ENCODE data around the gene HOXD11. TPM values are rescaled to one million over a fixed set of nuclear protein-coding genes. Genes with fewer than 3 reads are reported as not detected.

Gene HOXD11
- total RNA-seq, 4 donors from 2014 or later = not detected

DNA sequence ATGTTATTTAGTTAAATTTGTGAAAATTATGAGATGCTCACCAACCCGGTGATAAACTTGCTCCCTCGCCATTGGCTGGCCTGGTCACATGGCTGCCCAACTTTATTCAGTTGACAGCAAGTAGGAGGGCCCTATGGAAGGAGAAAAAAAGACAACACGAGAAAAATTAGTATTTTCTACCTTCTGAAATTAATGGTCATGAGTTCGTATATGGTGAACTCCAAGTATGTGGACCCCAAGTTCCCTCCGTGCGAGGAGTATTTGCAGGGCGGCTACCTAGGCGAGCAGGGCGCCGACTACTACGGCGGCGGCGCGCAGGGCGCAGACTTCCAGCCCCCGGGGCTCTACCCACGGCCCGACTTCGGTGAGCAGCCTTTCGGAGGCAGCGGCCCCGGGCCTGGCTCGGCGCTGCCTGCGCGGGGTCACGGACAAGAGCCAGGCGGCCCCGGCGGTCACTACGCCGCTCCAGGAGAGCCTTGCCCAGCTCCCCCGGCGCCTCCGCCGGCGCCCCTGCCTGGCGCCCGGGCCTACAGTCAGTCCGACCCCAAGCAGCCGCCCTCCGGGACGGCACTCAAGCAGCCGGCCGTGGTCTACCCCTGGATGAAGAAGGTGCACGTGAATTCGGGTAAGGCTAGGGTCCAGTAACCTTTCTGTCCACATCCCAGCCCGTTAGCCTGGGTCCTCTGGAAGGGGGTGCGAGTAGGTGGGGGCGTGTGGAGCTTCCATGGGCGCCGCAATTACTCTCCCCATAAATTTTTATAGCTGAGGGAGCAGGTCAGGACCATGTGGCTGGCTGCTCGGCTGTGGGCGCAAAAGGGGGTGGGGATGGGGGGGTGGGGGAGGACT lies 44.6 kb downstream of the HOXD11 start, which contains the start of gene HOXD4:
TSS of gene HOXD4 (plus strand) at position 109 of the 846 bp plus-strand sequence. CDS start at position 193, 84 bp downstream.
- peaks cover 10 to 100% (median 53%) of the 10 kb centered on the region in 4 donors for H3K27me3 ChIP-seq
- intact Hi-C loops (cut with DNase I) = no loop called here
- DNase-seq = no peak
- H3K4me1 ChIP-seq = peaks cover 4 to 37% (median 16%) of the 10 kb centered on the region in 3 donors
- WGBS, 2 donors = 4 to 7% methylated on average over 4 to 6 of the region's 55 CpGs
- no peak for TF ChIP-seq POLR2A (IDR thresholded peaks at IDR 0.05)
- TF ChIP-seq, protein P1, sequence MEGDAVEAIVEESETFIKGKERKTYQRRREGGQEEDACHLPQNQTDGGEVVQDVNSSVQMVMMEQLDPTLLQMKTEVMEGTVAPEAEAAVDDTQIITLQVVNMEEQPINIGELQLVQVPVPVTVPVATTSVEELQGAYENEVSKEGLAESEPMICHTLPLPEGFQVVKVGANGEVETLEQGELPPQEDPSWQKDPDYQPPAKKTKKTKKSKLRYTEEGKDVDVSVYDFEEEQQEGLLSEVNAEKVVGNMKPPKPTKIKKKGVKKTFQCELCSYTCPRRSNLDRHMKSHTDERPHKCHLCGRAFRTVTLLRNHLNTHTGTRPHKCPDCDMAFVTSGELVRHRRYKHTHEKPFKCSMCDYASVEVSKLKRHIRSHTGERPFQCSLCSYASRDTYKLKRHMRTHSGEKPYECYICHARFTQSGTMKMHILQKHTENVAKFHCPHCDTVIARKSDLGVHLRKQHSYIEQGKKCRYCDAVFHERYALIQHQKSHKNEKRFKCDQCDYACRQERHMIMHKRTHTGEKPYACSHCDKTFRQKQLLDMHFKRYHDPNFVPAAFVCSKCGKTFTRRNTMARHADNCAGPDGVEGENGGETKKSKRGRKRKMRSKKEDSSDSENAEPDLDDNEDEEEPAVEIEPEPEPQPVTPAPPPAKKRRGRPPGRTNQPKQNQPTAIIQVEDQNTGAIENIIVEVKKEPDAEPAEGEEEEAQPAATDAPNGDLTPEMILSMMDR (IDR thresholded peaks at IDR 0.05) = no peak
- H3K36me3 ChIP-seq = no peaks in the 10 kb centered on the region
- no peak within 1 kb of the TSS for H3K27ac ChIP-seq
- H3K4me3 ChIP-seq = peak within 1 kb of the TSS in 2 of 4 donors; percentile 16 to 30
- H3K9me3 ChIP-seq = peaks cover 0 to 8% (median 0%) of the 10 kb centered on the region in 3 donors

DNA sequence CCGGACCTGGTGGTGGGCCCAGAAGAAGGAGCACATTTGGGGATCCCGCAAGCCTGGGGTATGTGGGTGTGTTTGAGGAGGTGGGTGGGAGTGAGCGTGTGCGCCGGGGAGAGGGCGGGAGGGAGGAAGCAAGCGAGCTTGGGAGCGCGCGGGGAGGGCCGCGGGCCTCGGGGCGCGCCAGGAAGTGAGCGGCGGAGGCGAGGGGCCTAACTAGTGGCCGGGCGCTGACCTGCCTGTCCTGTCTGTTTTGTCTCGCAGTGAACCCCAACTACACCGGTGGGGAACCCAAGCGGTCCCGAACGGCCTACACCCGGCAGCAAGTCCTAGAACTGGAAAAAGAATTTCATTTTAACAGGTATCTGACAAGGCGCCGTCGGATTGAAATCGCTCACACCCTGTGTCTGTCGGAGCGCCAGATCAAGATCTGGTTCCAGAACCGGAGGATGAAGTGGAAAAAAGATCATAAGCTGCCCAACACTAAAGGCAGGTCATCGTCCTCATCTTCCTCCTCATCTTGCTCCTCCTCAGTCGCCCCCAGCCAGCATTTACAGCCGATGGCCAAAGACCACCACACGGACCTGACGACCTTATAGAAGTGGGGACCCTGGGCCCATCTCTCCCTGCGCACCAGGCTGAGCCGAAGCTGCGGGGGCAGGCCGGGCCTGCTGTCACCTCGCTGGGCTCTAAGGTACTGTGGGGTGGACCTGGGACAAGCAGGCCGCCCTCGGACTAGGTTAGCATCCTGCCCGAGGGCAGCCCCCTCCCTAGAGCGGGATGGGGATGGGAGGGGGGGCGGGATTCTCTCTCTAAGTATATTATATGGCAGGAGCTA lies 45.5 kb downstream of the HOXD11 start:
- Histone ChIP-seq H3K36me3 (no peaks in the 10 kb centered on the region), H3K27me3 (peaks cover 10 to 100% (median 55%) of the 10 kb centered on the region in 4 donors), H3K9me3 (peaks cover 0 to 8% (median 0%) of the 10 kb centered on the region in 3 donors), H3K27ac (no peak overlapping the region), H3K4me1 (peaks cover 10 to 45% (median 15%) of the 10 kb centered on the region in 3 donors), H3K4me3 (peak overlapping the region in 2 of 4 donors; percentile 16 to 21)
- intact Hi-C loops (cut with DNase I) = no loop called here
- TF ChIP-seq, protein P1 (IDR thresholded peaks at IDR 0.05) = no peak
- no peak for TF ChIP-seq POLR2A (IDR thresholded peaks at IDR 0.05)
- 16 to 23% methylated on average over 31 to 35 of the region's 48 CpGs for WGBS, 2 donors
- no peak for DNase-seq

DNA sequence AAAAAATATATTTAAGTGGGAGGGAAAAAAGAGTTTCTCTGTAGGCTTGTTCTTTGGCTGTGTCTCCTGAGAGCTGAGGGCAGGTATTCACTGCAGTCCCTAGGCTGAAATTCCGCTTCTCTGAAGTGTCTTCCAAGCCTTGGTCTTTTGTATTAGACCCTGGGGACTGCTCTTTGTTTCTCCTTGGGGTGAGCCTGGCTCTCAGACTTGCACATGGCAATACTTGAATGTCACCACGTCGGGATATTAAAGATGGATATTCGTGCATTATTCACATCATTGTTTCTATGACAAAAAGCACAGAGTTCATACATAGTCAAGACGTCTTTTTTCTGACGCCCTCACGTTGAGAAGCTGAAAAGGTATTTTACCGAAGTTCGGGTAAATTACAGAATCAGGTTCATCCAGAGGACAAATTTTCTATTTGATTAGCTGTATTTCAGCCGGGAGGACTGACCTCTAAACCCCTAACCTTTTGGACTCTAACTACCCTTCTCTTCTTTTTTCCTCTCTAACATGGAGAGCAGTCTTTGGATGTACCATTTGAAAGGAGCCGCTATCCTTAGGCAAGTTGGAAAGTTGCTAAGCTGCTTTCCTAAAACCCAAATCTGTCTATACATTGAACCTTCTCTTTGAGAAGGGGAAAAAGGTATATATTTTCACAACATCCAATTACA lies 47.6 kb downstream of the HOXD11 start:
- intact Hi-C loops (cut with DNase I) = no loop called here
- H3K4me3 ChIP-seq = no peak overlapping the region
- DNase-seq = no peak
- TF ChIP-seq POLR2A (IDR thresholded peaks at IDR 0.05) = no peak
- TF ChIP-seq, protein P1 (IDR thresholded peaks at IDR 0.05) = no peak
- peaks cover 0 to 4% (median 0%) of the 10 kb centered on the region in 3 donors for H3K9me3 ChIP-seq
- H3K27ac ChIP-seq = no peak overlapping the region
- H3K27me3 ChIP-seq = peaks cover 17 to 100% (median 68%) of the 10 kb centered on the region in 4 donors
- H3K4me1 ChIP-seq = peaks cover 15 to 50% (median 17%) of the 10 kb centered on the region in 3 donors
- H3K36me3 ChIP-seq = no peaks in the 10 kb centered on the region
- 31 to 36% methylated on average over 10 to 11 of the region's 11 CpGs for WGBS, 2 donors

DNA sequence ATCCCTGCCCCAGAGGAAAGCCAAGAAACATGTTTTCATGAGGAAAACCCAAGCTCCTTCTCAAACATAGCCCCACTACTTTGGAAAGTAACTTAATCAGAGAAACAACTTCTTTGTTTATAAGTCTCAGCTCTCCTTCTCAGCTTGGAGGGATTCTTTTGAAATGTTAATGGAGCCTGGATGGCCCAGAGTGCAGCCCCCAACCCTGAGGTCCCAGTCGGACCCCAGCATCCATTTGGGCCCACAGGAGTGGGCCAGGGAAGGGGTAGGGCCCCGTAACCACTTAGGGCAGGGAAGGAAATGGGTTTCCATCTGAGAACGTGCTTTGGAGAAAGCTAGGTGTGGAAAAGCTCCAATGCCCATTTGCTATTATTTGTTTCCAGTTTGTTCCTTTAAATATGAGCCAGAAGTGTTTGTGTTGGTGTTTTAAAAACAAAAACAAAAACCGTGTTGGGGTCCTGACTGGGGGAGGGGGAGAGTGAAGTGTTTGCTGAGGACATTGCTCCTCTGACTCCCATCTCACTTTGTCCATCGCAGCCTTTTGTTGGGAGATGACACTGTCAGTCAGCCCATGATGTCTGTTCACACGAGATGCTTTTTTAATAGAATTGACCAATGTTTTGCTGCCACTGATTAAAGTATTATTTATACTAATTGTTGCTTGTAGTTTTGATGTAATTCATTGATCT lies 48.4 kb downstream of the HOXD11 start:
- H3K9me3 ChIP-seq = no peaks in the 10 kb centered on the region
- H3K36me3 ChIP-seq = no peaks in the 10 kb centered on the region
- no peak overlapping the region for H3K4me3 ChIP-seq
- no peak overlapping the region for H3K27ac ChIP-seq
- H3K4me1 ChIP-seq = peaks cover 21 to 57% (median 25%) of the 10 kb centered on the region in 3 donors
- TF ChIP-seq POLR2A (IDR thresholded peaks at IDR 0.05) = no peak
- TF ChIP-seq, protein P1 (IDR thresholded peaks at IDR 0.05) = no peak
- intact Hi-C loops (cut with DNase I) = no loop called here
- H3K27me3 ChIP-seq = peaks cover 24 to 100% (median 72%) of the 10 kb centered on the region in 4 donors
- no peak for DNase-seq
- WGBS, 2 donors = 13 to 15% methylated on average over 6 of the region's 6 CpGs

Data from esophagus squamous epithelium (tissue), 5 donors.